SKM-1 (cell line): ENCODE data around the gene BTBD10.

Experiments
- DNase-seq: peaks from one replicate; lab custom pipeline; 2025; ENCODE audit not compliant: unreplicated experiment; lab: John Stamatoyannopoulos, UW

Gene BTBD10

GRCh38 chr11:13376838-13377237, 86.2 kb downstream of the BTBD10 start:
- no peak for DNase-seq

- no peak for DNase-seq
Measured at GRCh38 chr11:13376402-13376801, 86.6 kb downstream of the BTBD10 start.

GRCh38 chr11:13375798-13376197, 87.2 kb downstream of the BTBD10 start:
- DNase-seq = no peak

GRCh38 chr11:13373216-13373615, 89.8 kb downstream of the BTBD10 start:
- DNase-seq = no peak

- DNase-seq = no peak
Measured at GRCh38 chr11:13368041-13368446, 95.0 kb downstream of the BTBD10 start.

DNA sequence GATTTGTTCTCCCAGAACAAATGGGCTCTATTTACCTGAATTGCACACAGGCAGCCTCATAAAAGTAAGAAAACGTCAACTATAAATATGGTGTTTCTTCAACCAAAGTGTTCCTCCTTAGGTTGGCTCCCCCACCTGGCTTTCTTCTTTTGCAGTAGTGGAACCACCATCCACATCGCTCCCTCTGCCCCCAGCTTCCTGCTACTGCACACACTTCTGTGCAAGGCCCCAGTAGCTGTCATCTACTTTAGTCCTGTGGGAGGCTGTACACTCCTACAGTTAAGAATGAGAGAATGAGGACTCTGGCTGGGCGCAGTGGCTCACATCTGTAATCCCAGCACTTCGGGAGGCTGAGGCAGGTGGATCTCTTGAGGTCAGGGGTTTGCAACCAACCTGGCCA, 95.9 kb downstream of the BTBD10 start:
- DNase-seq = no peak

GRCh38 chr11:13366266-13367026, 96.6 kb downstream of the BTBD10 start:
- no peak for DNase-seq

DNA sequence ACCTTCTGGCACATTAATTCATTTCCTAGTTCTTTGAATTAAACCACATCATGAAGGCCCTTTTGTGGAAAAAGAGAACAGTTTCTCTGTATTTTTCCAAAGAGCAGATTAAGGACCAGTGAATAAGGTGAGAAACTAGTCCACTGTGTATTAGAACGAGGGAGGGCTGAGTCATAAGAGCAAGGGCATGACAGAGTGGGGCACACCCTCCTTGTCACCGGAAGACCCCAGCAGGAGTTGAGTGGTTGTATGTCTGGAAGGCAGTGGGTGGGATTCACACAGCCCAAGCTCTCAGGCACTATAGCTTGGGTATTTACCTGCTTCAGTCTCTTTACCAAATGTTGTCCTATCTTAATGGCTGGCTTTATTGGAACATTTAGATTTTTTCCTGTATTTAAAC, 98.6 kb downstream of the BTBD10 start:
- DNase-seq = no peak

DNA sequence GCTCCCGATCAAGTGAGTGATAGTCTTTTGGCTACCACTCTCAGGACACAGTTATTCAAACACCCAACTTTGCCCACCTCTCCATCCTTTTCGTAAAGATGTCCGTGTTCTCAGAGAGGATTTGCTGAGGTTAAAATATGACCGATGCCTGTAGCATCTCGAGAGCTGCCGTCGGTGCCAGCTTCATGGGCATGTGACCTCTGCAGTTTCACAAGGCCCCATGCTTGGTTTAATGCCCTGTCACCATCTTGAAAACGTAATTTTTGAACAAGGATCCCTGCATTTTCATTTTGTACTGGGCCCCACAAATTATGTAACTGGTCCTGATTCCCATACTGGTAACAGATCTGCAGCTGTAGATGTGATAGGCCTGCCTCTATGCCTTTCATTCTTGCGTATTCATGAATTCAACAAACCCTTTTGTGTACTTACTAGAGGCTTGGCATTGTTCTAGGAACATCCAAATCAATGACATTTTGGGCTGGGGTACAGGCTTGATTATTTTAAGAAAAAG, 100.4 kb downstream of the BTBD10 start:
- no peak for DNase-seq

GRCh38 chr11:13358596-13359270, 104.3 kb downstream of the BTBD10 start:
- DNase-seq = no peak

GRCh38 chr11:13357232-13357631, 105.8 kb downstream of the BTBD10 start:
- DNase-seq = no peak

GRCh38 chr11:13355191-13355590, 107.8 kb downstream of the BTBD10 start:
- no peak for DNase-seq

DNA sequence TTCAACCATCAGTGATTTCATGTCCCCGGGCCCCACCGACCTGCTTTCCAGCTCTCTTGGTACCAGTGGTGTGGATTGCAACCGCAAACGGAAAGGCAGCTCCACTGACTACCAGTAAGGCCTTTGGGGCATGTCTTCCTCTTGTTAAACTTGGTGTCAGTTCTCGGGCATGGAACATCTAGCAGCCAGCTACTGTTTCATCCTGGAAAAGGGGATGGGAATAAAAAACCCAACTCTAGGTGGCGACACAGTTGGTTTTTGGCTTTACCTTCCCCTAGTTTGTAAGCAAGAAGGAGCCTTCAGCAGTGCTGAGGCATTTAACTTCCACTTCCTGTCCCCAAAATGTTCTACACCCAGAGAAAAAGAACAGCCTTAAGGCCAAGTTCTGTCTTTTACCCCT, 108.7 kb downstream of the BTBD10 start:
- no peak for DNase-seq

GRCh38 chr11:13352711-13353110, 110.3 kb downstream of the BTBD10 start:
- DNase-seq = no peak

DNA sequence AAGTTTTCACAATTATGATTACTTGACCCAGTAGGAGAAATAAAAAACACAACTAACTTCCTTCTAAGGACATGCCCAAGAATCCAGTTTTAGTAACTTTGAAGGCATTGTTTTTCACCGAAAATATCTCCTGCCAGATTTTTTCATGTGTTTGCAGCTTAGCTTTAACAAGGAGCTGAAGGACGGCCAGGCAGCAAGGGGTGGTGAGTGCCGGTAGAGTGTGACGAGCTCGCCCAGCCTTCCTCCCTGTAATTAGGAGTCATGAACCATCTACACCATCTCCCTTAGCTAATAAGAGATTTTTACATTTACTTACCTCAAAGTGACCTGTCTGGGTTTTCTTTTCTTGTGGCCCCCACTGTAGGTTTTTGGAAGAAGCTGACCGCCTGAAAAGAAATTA, 113.4 kb downstream of the BTBD10 start:
- no peak for DNase-seq

- DNase-seq = no peak
Measured at GRCh38 chr11:13349046-13349445, 114.0 kb downstream of the BTBD10 start.

- no peak for DNase-seq
Measured at GRCh38 chr11:13348305-13348704, 114.7 kb downstream of the BTBD10 start.

DNA sequence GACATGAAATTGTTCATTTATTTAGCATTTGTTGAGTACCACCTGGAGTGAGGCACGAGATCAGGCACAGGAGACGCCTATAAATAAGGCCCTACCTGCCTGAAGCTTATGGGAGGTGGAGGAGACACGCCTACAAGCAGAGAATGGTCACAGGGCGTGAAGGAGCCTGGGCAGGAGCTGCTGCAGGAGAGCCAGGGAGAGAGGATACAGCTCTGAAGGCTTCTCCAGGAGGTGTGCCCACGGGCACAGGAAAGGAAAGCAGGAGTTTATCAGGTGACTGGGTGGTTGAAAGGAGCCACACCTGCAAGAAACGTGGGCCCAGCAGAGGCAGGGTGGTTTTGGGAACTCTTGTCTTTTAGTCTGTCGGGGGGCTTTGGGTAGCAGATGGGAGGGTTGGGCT, 115.1 kb downstream of the BTBD10 start:
- DNase-seq = no peak

DNA sequence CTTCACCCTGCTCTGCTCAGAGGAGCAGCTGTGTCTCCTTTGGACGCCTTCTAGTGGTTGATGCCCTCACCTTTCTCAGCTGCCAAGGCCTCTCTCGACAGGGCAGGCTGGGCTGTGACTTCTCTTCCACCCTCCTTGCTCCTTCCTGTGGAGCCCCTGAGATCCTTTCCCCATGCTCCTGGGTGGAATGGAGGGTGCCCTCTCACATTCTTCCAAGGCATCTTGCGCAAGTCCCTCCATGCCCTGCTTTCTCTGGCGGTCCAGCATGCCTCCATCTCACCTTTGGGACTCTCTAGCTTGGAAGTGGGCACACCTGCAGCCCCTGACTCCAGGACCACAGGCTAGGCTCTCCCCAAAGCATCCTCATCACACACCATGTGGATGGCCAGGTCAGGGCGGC, 116.6 kb downstream of the BTBD10 start:
- DNase-seq = no peak

DNA sequence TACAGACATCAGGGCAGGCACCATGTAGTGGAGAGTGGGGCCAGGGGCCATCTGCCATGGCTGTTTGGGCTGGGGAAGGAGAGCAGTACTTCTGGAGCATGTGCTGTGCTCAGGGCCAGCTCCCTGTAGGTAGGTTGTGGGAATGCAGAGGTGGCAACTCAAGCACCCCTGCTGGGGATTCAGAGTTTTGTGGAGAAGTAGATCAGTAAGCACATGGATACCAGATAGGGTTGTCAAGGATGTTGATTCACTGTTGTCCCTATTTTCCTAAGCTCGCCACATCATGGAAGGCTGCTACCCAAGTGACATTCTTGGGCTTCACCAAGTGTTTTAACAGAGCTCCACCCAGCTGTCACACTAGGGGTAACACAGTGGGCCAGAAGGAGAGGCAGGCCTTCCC, 118.2 kb downstream of the BTBD10 start:
- no peak for DNase-seq

DNA sequence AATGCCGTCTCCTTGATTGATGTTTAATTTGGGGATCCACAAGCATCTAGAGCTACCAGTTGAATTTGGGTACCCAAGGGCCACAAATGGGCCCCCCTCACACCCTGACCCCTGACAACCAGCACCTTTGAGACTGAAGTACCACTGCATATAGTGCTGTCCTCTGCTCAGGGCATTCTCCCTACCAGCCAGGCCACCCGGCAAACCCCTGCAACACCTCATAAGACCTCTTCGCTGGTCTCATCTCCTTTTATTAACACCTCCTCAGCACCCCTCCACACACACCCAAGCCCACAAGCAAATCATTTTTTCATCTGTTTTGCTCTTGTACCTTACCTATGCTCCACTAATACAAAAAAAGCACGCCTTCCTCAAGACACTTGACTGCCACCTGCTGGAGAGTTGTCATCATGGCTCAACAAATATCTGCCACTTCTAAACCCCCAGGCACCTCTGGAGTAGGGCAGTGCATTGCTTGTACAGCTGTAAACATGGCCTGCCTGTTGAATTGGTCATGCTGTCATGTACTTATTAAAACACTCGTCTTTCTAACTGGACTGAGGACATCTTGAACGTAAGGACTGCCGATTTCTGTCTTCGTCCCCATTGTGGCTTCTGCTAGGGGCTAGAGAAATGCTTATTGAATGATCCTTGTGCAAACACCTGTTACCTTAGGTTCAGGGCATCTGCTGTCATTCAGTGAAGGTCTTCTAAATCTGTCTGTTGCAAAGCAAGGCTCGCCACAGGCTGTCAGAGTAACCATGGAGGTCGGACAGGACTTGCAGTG, 118.9 kb downstream of the BTBD10 start:
- DNase-seq = peak; percentile 35

GRCh38 chr11:13343067-13343466, 120.0 kb downstream of the BTBD10 start:
- DNase-seq = no peak
